Esophagus muscularis mucosa (tissue), 4 donors: ENCODE results near the gene REL.

Source experiments
- EP300 ChIP-seq: sonication (generic); formaldehyde crosslinking; IDR thresholded peaks from one replicate; pipeline ENCODE4 v1.6.1; 2017; ENCODE audit warnings: antibody characterized with exemption
- POLR2A ChIP-seq: fragments of 450-650 bp; IDR thresholded peaks from one replicate; pipeline ENCODE4 v1.6.1; 2017; ENCODE audit warnings: antibody characterized with exemption, moderate library complexity, mild to moderate bottlenecking, low read depth
- POLR2AphosphoS5 ChIP-seq, 2 donors: sonication (generic); formaldehyde crosslinking; IDR thresholded peaks; one replicate each; pipeline ENCODE4 v1.6.1; 2017; ENCODE audit warnings: antibody characterized with exemption in 2 of 2
- TF ChIP-seq, protein P1 (sequence below), 3 experiments: fragments of 200-600 bp in 2 of 3; fragments of 450-650 bp in 1 of 3; sonication (generic) in 2 of 3; IDR thresholded peaks; one replicate each; pipeline ENCODE4 v1.5.1; 2017 to 2019; ENCODE audit warnings: antibody characterized with exemption in 3 of 3, mild to moderate bottlenecking in 2 of 3, moderate library complexity in 1 of 3

DNA sequence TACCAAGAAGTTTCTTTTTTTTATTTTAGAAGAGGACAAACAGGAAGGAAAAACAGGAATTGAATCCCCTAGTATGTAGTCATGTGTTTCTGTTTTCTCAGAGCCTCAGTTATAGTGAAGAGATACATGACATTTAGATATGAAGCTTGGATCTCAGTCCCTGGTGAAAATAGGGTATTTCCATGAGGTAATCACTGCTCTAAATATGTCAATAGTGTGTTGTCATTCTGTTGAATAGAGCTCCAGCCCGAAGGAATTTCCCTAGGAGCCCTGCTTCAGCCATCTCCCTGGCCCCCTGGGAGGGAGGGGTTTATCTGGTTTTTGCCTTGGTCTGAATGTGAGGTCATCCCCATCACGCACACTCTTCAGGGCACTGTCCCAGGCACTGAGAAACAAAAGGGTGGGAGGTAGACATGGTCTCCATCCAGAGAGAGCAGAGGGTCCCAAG, 47.1 kb upstream of the REL start:
- TF ChIP-seq, protein P1, sequence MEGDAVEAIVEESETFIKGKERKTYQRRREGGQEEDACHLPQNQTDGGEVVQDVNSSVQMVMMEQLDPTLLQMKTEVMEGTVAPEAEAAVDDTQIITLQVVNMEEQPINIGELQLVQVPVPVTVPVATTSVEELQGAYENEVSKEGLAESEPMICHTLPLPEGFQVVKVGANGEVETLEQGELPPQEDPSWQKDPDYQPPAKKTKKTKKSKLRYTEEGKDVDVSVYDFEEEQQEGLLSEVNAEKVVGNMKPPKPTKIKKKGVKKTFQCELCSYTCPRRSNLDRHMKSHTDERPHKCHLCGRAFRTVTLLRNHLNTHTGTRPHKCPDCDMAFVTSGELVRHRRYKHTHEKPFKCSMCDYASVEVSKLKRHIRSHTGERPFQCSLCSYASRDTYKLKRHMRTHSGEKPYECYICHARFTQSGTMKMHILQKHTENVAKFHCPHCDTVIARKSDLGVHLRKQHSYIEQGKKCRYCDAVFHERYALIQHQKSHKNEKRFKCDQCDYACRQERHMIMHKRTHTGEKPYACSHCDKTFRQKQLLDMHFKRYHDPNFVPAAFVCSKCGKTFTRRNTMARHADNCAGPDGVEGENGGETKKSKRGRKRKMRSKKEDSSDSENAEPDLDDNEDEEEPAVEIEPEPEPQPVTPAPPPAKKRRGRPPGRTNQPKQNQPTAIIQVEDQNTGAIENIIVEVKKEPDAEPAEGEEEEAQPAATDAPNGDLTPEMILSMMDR (IDR thresholded peaks at IDR 0.05), result no peak
- TF ChIP-seq POLR2A, result no peak
- TF ChIP-seq EP300, result no peak
- no peak for TF ChIP-seq POLR2AphosphoS5 (IDR thresholded peaks at IDR 0.05)
